ENCODE results near the gene DNAJC7. TPM values are rescaled to one million over a fixed set of nuclear protein-coding genes. Genes with fewer than 3 reads are reported as not detected.

Gene DNAJC7
- total and polyA plus RNA-seq, 4 donors: 66.2 to 89.3 (median 83.0) TPM

DNA sequence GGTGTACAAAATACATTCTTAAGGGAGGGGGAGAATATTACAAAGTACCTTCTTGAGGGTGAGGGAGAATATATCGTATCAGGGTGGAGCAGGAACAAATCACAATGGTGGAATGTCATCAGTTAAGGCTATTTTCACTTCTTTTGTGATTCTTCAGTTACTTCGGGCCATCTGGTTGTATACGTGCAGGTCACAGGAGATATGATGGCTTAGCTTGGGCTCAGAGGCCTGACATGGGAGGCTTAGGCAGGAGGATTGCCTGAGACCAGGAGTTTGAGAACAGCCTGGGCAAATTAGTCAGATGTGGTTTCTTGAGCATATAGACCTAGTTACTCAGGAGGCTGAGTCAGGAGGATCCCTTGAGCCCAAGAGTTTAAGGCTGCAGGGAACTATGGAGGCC is 73.7 kb downstream of the DNAJC7 start:
- ATAC-seq (ENCODE audit: insufficient read depth, low FRiP score): no peak
- 91 to 94% methylated on average over 3 of the region's 3 CpGs for WGBS, 2 donors
- Histone ChIP-seq H3K4me3 (no peak overlapping the region), H3K4me1 (ENCODE audit: control insufficient read depth in 5 of 5, insufficient read depth in 5 of 5, low read length in 5 of 5) (no peaks in the 10 kb centered on the region), H3K27ac (ENCODE audit: low read depth in 1 of 2, low read length in 1 of 2) (peak overlapping the region in 1 of 2 donors; percentile 10), H3K9me3 (ENCODE audit: control insufficient read depth in 4 of 4, insufficient read depth in 3 of 4, low read length in 3 of 4) (no peaks in the 10 kb centered on the region), H3K27me3 (ENCODE audit: control insufficient read depth in 3 of 3, insufficient read depth in 3 of 3, low read length in 2 of 3) (no peaks in the 10 kb centered on the region), H3K36me3 (ENCODE audit: control insufficient read depth in 4 of 4, insufficient read depth in 4 of 4, low read length in 4 of 4) (peaks cover 0 to 4% (median 0%) of the 10 kb centered on the region in 4 donors), H3K9ac (ENCODE audit: insufficient read depth in 1 of 2, low read length in 2 of 2) (no peak overlapping the region)
- no peak for DNase-seq
- TF ChIP-seq, protein P1, sequence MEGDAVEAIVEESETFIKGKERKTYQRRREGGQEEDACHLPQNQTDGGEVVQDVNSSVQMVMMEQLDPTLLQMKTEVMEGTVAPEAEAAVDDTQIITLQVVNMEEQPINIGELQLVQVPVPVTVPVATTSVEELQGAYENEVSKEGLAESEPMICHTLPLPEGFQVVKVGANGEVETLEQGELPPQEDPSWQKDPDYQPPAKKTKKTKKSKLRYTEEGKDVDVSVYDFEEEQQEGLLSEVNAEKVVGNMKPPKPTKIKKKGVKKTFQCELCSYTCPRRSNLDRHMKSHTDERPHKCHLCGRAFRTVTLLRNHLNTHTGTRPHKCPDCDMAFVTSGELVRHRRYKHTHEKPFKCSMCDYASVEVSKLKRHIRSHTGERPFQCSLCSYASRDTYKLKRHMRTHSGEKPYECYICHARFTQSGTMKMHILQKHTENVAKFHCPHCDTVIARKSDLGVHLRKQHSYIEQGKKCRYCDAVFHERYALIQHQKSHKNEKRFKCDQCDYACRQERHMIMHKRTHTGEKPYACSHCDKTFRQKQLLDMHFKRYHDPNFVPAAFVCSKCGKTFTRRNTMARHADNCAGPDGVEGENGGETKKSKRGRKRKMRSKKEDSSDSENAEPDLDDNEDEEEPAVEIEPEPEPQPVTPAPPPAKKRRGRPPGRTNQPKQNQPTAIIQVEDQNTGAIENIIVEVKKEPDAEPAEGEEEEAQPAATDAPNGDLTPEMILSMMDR (IDR thresholded peaks at IDR 0.05; ENCODE audit: control extremely low read depth, extremely low read depth): no peak

DNA sequence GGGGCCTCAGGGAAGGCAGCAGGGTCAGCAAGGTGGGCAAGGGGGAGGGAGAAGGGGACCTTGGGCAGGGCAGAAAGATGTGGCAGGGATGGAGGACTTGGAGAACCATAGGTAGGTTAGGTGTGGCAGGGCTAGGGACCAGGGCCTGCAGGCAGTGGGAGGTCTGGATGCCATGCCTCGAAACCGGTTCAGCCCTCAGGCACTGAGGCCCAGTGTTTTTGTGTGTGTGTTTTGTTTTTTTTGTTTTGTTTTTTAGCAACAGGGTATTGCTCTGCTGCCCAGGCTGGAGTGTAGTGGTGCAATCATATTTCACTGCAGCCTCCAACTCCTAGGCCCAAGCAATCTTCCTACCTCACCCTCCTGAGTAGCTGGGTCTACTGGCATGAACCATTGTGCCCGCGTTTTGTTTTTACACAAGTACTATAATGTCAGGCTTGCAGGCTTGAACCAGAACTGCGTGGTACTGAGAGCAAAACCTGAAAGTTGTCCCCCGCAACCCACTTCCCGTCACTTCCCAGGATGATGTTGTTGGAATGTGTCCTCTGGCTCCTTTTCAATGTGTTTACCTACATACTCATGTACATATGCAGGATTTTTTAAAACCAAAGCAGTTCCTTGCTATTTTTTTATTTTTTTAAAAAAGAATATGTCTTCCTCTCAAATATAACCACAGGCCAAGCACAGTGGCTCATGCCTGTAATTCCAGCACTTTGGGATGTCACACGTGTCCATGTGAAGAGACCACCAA is 74.4 kb downstream of the DNAJC7 start:
- H3K9ac ChIP-seq (ENCODE audit: insufficient read depth in 1 of 2, low read length in 2 of 2): no peak overlapping the region
- H3K36me3 ChIP-seq (ENCODE audit: control insufficient read depth in 4 of 4, insufficient read depth in 4 of 4, low read length in 4 of 4): peaks cover 0 to 4% (median 0%) of the 10 kb centered on the region in 4 donors
- no peak for ATAC-seq (ENCODE audit: insufficient read depth, low FRiP score)
- 81 to 87% methylated on average over 8 of the region's 8 CpGs for WGBS, 2 donors
- H3K4me1 ChIP-seq (ENCODE audit: control insufficient read depth in 5 of 5, insufficient read depth in 5 of 5, low read length in 5 of 5): no peaks in the 10 kb centered on the region
- no peak overlapping the region for H3K27ac ChIP-seq (ENCODE audit: low read depth in 1 of 2, low read length in 1 of 2)
- H3K4me3 ChIP-seq: no peak overlapping the region
- TF ChIP-seq, protein P1 (IDR thresholded peaks at IDR 0.05; ENCODE audit: control extremely low read depth, extremely low read depth): no peak
- H3K9me3 ChIP-seq (ENCODE audit: control insufficient read depth in 4 of 4, insufficient read depth in 3 of 4, low read length in 3 of 4): no peaks in the 10 kb centered on the region
- H3K27me3 ChIP-seq (ENCODE audit: control insufficient read depth in 3 of 3, insufficient read depth in 3 of 3, low read length in 2 of 3): no peaks in the 10 kb centered on the region
- no peak for DNase-seq

DNA sequence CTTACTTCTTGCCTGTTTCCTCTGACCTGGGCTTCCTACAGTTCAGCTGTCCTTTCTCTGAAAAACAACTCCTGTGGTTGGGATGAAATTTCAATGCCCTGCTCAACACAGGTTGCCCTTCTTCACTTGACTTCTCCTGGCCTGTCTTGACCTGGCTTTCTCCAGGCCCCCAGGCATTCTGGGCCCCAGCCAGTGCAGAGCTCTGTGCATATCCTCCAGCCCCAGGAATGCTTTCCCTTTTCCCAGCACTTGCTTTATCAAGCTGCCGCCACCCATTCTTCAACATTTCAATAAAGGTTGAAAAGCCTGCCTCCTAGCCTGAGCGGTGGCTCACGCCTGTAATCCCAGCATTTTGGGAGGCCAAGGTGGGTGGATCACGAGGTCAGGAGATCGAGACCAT is 76.1 kb downstream of the DNAJC7 start:
- H3K9me3 ChIP-seq (ENCODE audit: control insufficient read depth in 4 of 4, insufficient read depth in 3 of 4, low read length in 3 of 4): no peaks in the 10 kb centered on the region
- DNase-seq: no peak
- no peaks in the 10 kb centered on the region for H3K4me1 ChIP-seq (ENCODE audit: control insufficient read depth in 5 of 5, insufficient read depth in 5 of 5, low read length in 5 of 5)
- H3K27ac ChIP-seq (ENCODE audit: low read depth in 1 of 2, low read length in 1 of 2): no peak overlapping the region
- peaks cover 0 to 4% (median 0%) of the 10 kb centered on the region in 4 donors for H3K36me3 ChIP-seq (ENCODE audit: control insufficient read depth in 4 of 4, insufficient read depth in 4 of 4, low read length in 4 of 4)
- WGBS, 2 donors: 94 to 95% methylated on average over 5 of the region's 5 CpGs
- H3K4me3 ChIP-seq: no peak overlapping the region
- ATAC-seq (ENCODE audit: insufficient read depth, low FRiP score): no peak
- H3K9ac ChIP-seq (ENCODE audit: insufficient read depth in 1 of 2, low read length in 2 of 2): no peak overlapping the region
- TF ChIP-seq, protein P1 (IDR thresholded peaks at IDR 0.05; ENCODE audit: control extremely low read depth, extremely low read depth): no peak
- no peaks in the 10 kb centered on the region for H3K27me3 ChIP-seq (ENCODE audit: control insufficient read depth in 3 of 3, insufficient read depth in 3 of 3, low read length in 2 of 3)

Measured in lung (tissue), 12 donors.